NCI-H526 (cell line): Measurements from ENCODE around the gene ASXL3.

Source experiments
- DNase-seq, 2 experiments: peaks; one replicate each; lab custom pipeline; 2025; lab: John Stamatoyannopoulos, UW

ASXL3 gene

GRCh38 chr18:33717339-33717738, 139.3 kb downstream of the ASXL3 start:
- DNase-seq, result no peak

GRCh38 chr18:33720133-33720532, 142.1 kb downstream of the ASXL3 start:
- no peak for DNase-seq

GRCh38 chr18:33729556-33729955, 151.5 kb downstream of the ASXL3 start:
- no peak for DNase-seq

GRCh38 chr18:33733376-33733775, 155.4 kb downstream of the ASXL3 start:
- no peak for DNase-seq

- no peak for DNase-seq
Observed at GRCh38 chr18:33735428-33735827, 157.4 kb downstream of the ASXL3 start.

GRCh38 chr18:33741760-33742159, 163.7 kb downstream of the ASXL3 start:
- no peak for DNase-seq

GRCh38 chr18:33744032-33744697, 166.1 kb downstream of the ASXL3 start:
- no peak for DNase-seq

- no peak for DNase-seq
Observed at GRCh38 chr18:33745151-33745795, 167.3 kb downstream of the ASXL3 start.

- DNase-seq, result no peak
Observed at GRCh38 chr18:33745871-33746545, 168.0 kb downstream of the ASXL3 start.

GRCh38 chr18:33749834-33750233, 171.8 kb downstream of the ASXL3 start:
- no peak for DNase-seq

- DNase-seq, result no peak
Observed at GRCh38 chr18:33750366-33750765, 172.3 kb downstream of the ASXL3 start.

GRCh38 chr18:33751613-33752221, 173.7 kb downstream of the ASXL3 start:
- peak in 1 of 2 experiments; percentile 23 for DNase-seq

- no peak for DNase-seq
Observed at GRCh38 chr18:33755391-33755790, 177.4 kb downstream of the ASXL3 start.

GRCh38 chr18:33755931-33756560, 178.0 kb downstream of the ASXL3 start:
- no peak for DNase-seq

GRCh38 chr18:33757037-33757436, 179.0 kb downstream of the ASXL3 start:
- DNase-seq, result no peak

- peak in 1 of 2 experiments; percentile 17 for DNase-seq
Observed at GRCh38 chr18:33761363-33761762, 183.3 kb downstream of the ASXL3 start.

GRCh38 chr18:33781429-33781828, 203.4 kb downstream of the ASXL3 start:
- no peak for DNase-seq
